Tibial artery (tissue), 4 donors: ENCODE results near the gene KLHDC10.
"Not testable (repeated sequence)": the region's sequence is repeated elsewhere in the genome, so short reads cannot be mapped to it uniquely, and the experiment has no call there.

Experiments used
- DNase-seq, 2 donors: peaks; one replicate each; pipeline ENCODE4 v3.0.0-alpha.2; 2019
- H3K27ac ChIP-seq, 2 donors: fragments of 200-600 bp; sonication (generic) in 1 of 2; 1 replicate in 1 of 2; 2 replicates in 1 of 2; pipeline ENCODE4 v1.5.1; 2018 to 2019; ENCODE audit warnings: mild to moderate bottlenecking in 1 of 2
- H3K27me3 ChIP-seq, 2 donors: fragments of 200-600 bp; sonication (generic) in 1 of 2; one replicate each; pipeline versions ENCODE4 v1.5.1 to v1.6.0; 2016 to 2019
- H3K36me3 ChIP-seq, 3 donors: fragments of 200-600 bp; sonication (generic) in 2 of 3; one replicate each; pipeline ENCODE4 v1.5.1; 2016 to 2019; ENCODE audit warnings: mild to moderate bottlenecking in 2 of 3
- H3K4me1 ChIP-seq, 4 donors: fragments of 200-600 bp; sonication (generic) in 2 of 4; 1 replicate in 3 of 4; 2 replicates in 1 of 4; pipeline ENCODE4 v1.5.1; 2016 to 2019
- H3K4me3 ChIP-seq, 2 donors: fragments of 200-600 bp; sonication (generic) in 1 of 2; 1 replicate in 1 of 2; 2 replicates in 1 of 2; pipeline ENCODE4 v1.5.1; 2018 to 2019; ENCODE audit warnings: mild to moderate bottlenecking in 2 of 2
- H3K9me3 ChIP-seq, 3 donors: fragments of 200-600 bp; sonication (generic) in 1 of 3; one replicate each; pipeline ENCODE4 v1.5.1; 2016 to 2019
- CTCF ChIP-seq, 2 experiments: fragments of 200-600 bp in 1 of 2; fragments of 450-650 bp in 1 of 2; IDR thresholded peaks; one replicate each; pipeline ENCODE4 v1.5.1; 2017 to 2019; ENCODE audit warnings: antibody characterized with exemption in 2 of 2, mild to moderate bottlenecking in 1 of 2, moderate library complexity in 1 of 2
- intact Hi-C: fragments of 100-400 bp; cut with DNase I; formaldehyde crosslinking; loops from one replicate; pipeline ENCODE4 v1.15.0; 2023; ENCODE audit warnings: low total_unique reads

KLHDC10 gene

GRCh38 chr7:130032698-130033097, 37.6 kb upstream of the KLHDC10 start:
- H3K9me3 ChIP-seq: no peaks in the 10 kb centered on the region
- no peak overlapping the region for H3K4me3 ChIP-seq
- intact Hi-C loops: no loop called here
- H3K27me3 ChIP-seq: no peaks in the 10 kb centered on the region
- no peaks in the 10 kb centered on the region for H3K4me1 ChIP-seq
- no peak for DNase-seq
- TF ChIP-seq CTCF (IDR thresholded peaks at IDR 0.05): no peak
- peaks cover 50 to 93% (median 59%) of the 10 kb centered on the region in 3 donors for H3K36me3 ChIP-seq
- no peak overlapping the region for H3K27ac ChIP-seq

GRCh38 chr7:130037703-130038102, 32.6 kb upstream of the KLHDC10 start:
- Histone ChIP-seq H3K27ac (no peak overlapping the region), H3K4me3 (no peak overlapping the region), H3K27me3 (no peaks in the 10 kb centered on the region), H3K4me1 (no peaks in the 10 kb centered on the region), H3K9me3 (no peaks in the 10 kb centered on the region), H3K36me3 (peaks cover 44 to 95% (median 65%) of the 10 kb centered on the region in 3 donors)
- DNase-seq: no peak
- intact Hi-C loops: no loop called here
- no peak for TF ChIP-seq CTCF (IDR thresholded peaks at IDR 0.05)

GRCh38 chr7:130040576-130040975, 29.8 kb upstream of the KLHDC10 start:
- DNase-seq: no peak
- Histone ChIP-seq H3K9me3 (no peaks in the 10 kb centered on the region), H3K4me3 (no peak overlapping the region), H3K4me1 (no peaks in the 10 kb centered on the region), H3K36me3 (peaks cover 54 to 97% (median 70%) of the 10 kb centered on the region in 3 donors), H3K27me3 (no peaks in the 10 kb centered on the region), H3K27ac (no peak overlapping the region)
- no peak for TF ChIP-seq CTCF (IDR thresholded peaks at IDR 0.05)
- intact Hi-C loops: no loop called here

- Histone ChIP-seq H3K4me1 (peaks cover 0 to 15% (median 10%) of the 10 kb centered on the region in 4 donors), H3K36me3 (peaks cover 12 to 46% (median 25%) of the 10 kb centered on the region in 3 donors), H3K27me3 (no peaks in the 10 kb centered on the region), H3K27ac (no peak overlapping the region), H3K4me3 (no peak overlapping the region), H3K9me3 (no peaks in the 10 kb centered on the region)
- no peak for TF ChIP-seq CTCF (IDR thresholded peaks at IDR 0.05)
- DNase-seq: no peak
- intact Hi-C loops: no loop called here
Observed at GRCh38 chr7:130047831-130048230, 22.5 kb upstream of the KLHDC10 start.

- Histone ChIP-seq H3K9me3 (no peaks in the 10 kb centered on the region), H3K27me3 (no peaks in the 10 kb centered on the region), H3K27ac (no peak overlapping the region), H3K36me3 (peaks cover 12 to 38% (median 21%) of the 10 kb centered on the region in 3 donors), H3K4me3 (no peak overlapping the region), H3K4me1 (peaks cover 0 to 15% (median 10%) of the 10 kb centered on the region in 4 donors)
- intact Hi-C loops: no loop called here
- no peak for TF ChIP-seq CTCF (IDR thresholded peaks at IDR 0.05)
- DNase-seq: no peak
Observed at GRCh38 chr7:130048906-130049305, 21.4 kb upstream of the KLHDC10 start.

GRCh38 chr7:130052250-130052649, 18.1 kb upstream of the KLHDC10 start:
- H3K27me3 ChIP-seq, H3K9me3 ChIP-seq, H3K27ac ChIP-seq, intact Hi-C loops, H3K4me3 ChIP-seq, DNase-seq, H3K36me3 ChIP-seq: not testable (repeated sequence)
- H3K4me1 ChIP-seq: peaks cover 0 to 15% (median 10%) of the 10 kb centered on the region in 4 donors

GRCh38 chr7:130055198-130055597, 15.1 kb upstream of the KLHDC10 start:
- DNase-seq, H3K27ac ChIP-seq, H3K36me3 ChIP-seq, H3K9me3 ChIP-seq, intact Hi-C loops, H3K4me1 ChIP-seq, H3K27me3 ChIP-seq, H3K4me3 ChIP-seq: not testable (repeated sequence)
